ENCODE data around the gene GP1BB. TPM values are rescaled to one million over a fixed set of nuclear protein-coding genes. Genes with fewer than 3 reads are reported as not detected.

Gene GP1BB
- total RNA-seq, 2 donors from 2014 or later = 6.8 to 60.3 TPM

GRCh38 chr22:19719488-19720021 lies 3.8 kb upstream of the GP1BB start:
- intact Hi-C loops (cut with DNase I) = no loop called here
- Histone ChIP-seq H3K27ac (no peak overlapping the region), H3K9me3 (no peaks in the 10 kb centered on the region), H3K36me3 (no peaks in the 10 kb centered on the region), H3K4me1 (replicated peaks) (peaks cover 7% of the 10 kb centered on the region), H3K4me3 (no peak overlapping the region), H3K27me3 (replicated peaks; ENCODE audit: insufficient read depth) (no peaks in the 10 kb centered on the region)
- no peak for DNase-seq (ENCODE audit: low spot score)
- 94% methylated on average over 12 of the region's 12 CpGs for WGBS
- TF ChIP-seq CTCF (IDR thresholded peaks at IDR 0.05) = no peak
- TF ChIP-seq POLR2A (IDR thresholded peaks at IDR 0.05) = no peak
- TF ChIP-seq POLR2AphosphoS5 (IDR thresholded peaks at IDR 0.05) = no peak

- no peak for DNase-seq (ENCODE audit: low spot score)
- intact Hi-C loops (cut with DNase I) = no loop called here
- Histone ChIP-seq H3K9me3 (no peaks in the 10 kb centered on the region), H3K27ac (no peak overlapping the region), H3K4me3 (no peak overlapping the region), H3K4me1 (replicated peaks) (peaks cover 7% of the 10 kb centered on the region), H3K27me3 (replicated peaks; ENCODE audit: insufficient read depth) (no peaks in the 10 kb centered on the region), H3K36me3 (no peaks in the 10 kb centered on the region)
- 93% methylated on average over 26 of the region's 26 CpGs for WGBS
- TF ChIP-seq CTCF (IDR thresholded peaks at IDR 0.05) (no peak), POLR2A (IDR thresholded peaks at IDR 0.05) (no peak), POLR2AphosphoS5 (IDR thresholded peaks at IDR 0.05) (no peak)
Measured at GRCh38 chr22:19720150-19720827, 3.0 kb upstream of the GP1BB start.

- no peak overlapping the region for H3K4me3 ChIP-seq
- WGBS = 95% methylated on average over 2 of the region's 2 CpGs
- H3K27me3 ChIP-seq (replicated peaks; ENCODE audit: insufficient read depth) = no peaks in the 10 kb centered on the region
- DNase-seq (ENCODE audit: low spot score) = no peak
- no peaks in the 10 kb centered on the region for H3K9me3 ChIP-seq
- no peaks in the 10 kb centered on the region for H3K36me3 ChIP-seq
- peaks cover 7% of the 10 kb centered on the region for H3K4me1 ChIP-seq (replicated peaks)
- intact Hi-C loops (cut with DNase I) = no loop called here
- TF ChIP-seq POLR2A (IDR thresholded peaks at IDR 0.05) (no peak), CTCF (IDR thresholded peaks at IDR 0.05) (no peak)
- H3K27ac ChIP-seq = no peak overlapping the region
Measured at GRCh38 chr22:19720999-19721329, 2.4 kb upstream of the GP1BB start.

- Histone ChIP-seq H3K27me3 (replicated peaks; ENCODE audit: insufficient read depth) (no peaks in the 10 kb centered on the region), H3K27ac (no peak overlapping the region), H3K4me1 (replicated peaks) (peaks cover 7% of the 10 kb centered on the region), H3K9me3 (no peaks in the 10 kb centered on the region), H3K36me3 (no peaks in the 10 kb centered on the region), H3K4me3 (no peak overlapping the region)
- TF ChIP-seq CTCF (IDR thresholded peaks at IDR 0.05) = no peak
- no peak for TF ChIP-seq POLR2A (IDR thresholded peaks at IDR 0.05)
- TF ChIP-seq POLR2AphosphoS5 (IDR thresholded peaks at IDR 0.05) = no peak
- intact Hi-C loops (cut with DNase I) = no loop called here
- no peak for DNase-seq (ENCODE audit: low spot score)
- 86% methylated on average over 43 of the region's 44 CpGs for WGBS
Measured at GRCh38 chr22:19721330-19722177, 1.8 kb upstream of the GP1BB start.

Data from prostate gland (tissue), 2 donors.